Retinal pigment epithelial cell (primary cell): Measurements from ENCODE around the gene FGF23.

Experiments used
- DNase-seq: peaks from one replicate; pipeline ENCODE4 v3.0.0-alpha.2; 2010; ENCODE audit warnings: low read depth
- H3K4me3 ChIP-seq: 2 replicates; pipeline ENCODE4 v1.5.1; 2011; ENCODE audit warnings: mild to moderate bottlenecking, low read length, control low read depth, moderate library complexity
- CTCF ChIP-seq: conservative IDR thresholded peaks from 2 replicates; pipeline ENCODE4 v1.5.1; 2011; ENCODE audit warnings: low read depth, low read length, control low read depth, inconsistent platforms

FGF23 gene

GRCh38 chr12:4369548-4369947 is 10.0 kb downstream of the FGF23 start:
- no peak for TF ChIP-seq CTCF
- no peak overlapping the region for H3K4me3 ChIP-seq
- DNase-seq: no peak

- H3K4me3 ChIP-seq: no peak overlapping the region
- no peak for TF ChIP-seq CTCF
- no peak for DNase-seq
Measured at GRCh38 chr12:4366090-4366489, 13.4 kb downstream of the FGF23 start.

- TF ChIP-seq CTCF: peak; percentile 60
- no peak overlapping the region for H3K4me3 ChIP-seq
- no peak for DNase-seq
Measured at GRCh38 chr12:4356041-4356327, 23.5 kb downstream of the FGF23 start.

GRCh38 chr12:4355156-4356040 is 24.1 kb downstream of the FGF23 start:
- no peak for DNase-seq
- no peak for TF ChIP-seq CTCF
- no peak overlapping the region for H3K4me3 ChIP-seq

- DNase-seq: no peak
- TF ChIP-seq CTCF: peak; percentile 58
- H3K4me3 ChIP-seq: no peak overlapping the region
Measured at GRCh38 chr12:4353785-4354208, 25.7 kb downstream of the FGF23 start.

GRCh38 chr12:4346931-4347330 is 32.6 kb downstream of the FGF23 start:
- no peak for DNase-seq
- no peak for TF ChIP-seq CTCF
- no peak overlapping the region for H3K4me3 ChIP-seq

- TF ChIP-seq CTCF: no peak
- no peak overlapping the region for H3K4me3 ChIP-seq
- no peak for DNase-seq
Measured at GRCh38 chr12:4331842-4332241, 47.7 kb downstream of the FGF23 start.
